ENCODE measurements around the gene UBE2G1.

The UBE2G1 gene

GRCh38 chr17:4342535-4342934 lies 23.9 kb downstream of the UBE2G1 start:
- H3K9me3 ChIP-seq, result no peaks in the 10 kb centered on the region
- H3K27me3 ChIP-seq, result no peaks in the 10 kb centered on the region
- H3K27ac ChIP-seq, result no peak overlapping the region
- H3K4me3 ChIP-seq (ENCODE audit: low read depth in 1 of 2, low read length in 1 of 2), result no peak overlapping the region
- TF ChIP-seq CTCF (IDR thresholded peaks at IDR 0.05), result no peak
- H3K4me1 ChIP-seq (ENCODE audit: control insufficient read depth in 1 of 2, insufficient read depth in 1 of 2, low read depth in 1 of 2, low read length in 1 of 2), result peaks cover 8 to 9% of the 10 kb centered on the region in 2 experiments
- no peaks in the 10 kb centered on the region for H3K36me3 ChIP-seq

- Histone ChIP-seq H3K27ac (no peak overlapping the region), H3K4me1 (ENCODE audit: control insufficient read depth in 1 of 2, insufficient read depth in 1 of 2, low read depth in 1 of 2, low read length in 1 of 2) (peaks cover 8 to 9% of the 10 kb centered on the region in 2 experiments)
- no peak for TF ChIP-seq CTCF (IDR thresholded peaks at IDR 0.05)
Observed at GRCh38 chr17:4341616-4341977, 24.9 kb downstream of the UBE2G1 start.

GRCh38 chr17:4340914-4341615 lies 25.4 kb downstream of the UBE2G1 start:
- Histone ChIP-seq H3K9me3 (no peaks in the 10 kb centered on the region), H3K4me3 (ENCODE audit: low read depth in 1 of 2, low read length in 1 of 2) (no peak overlapping the region), H3K36me3 (no peaks in the 10 kb centered on the region), H3K27ac (no peak overlapping the region), H3K4me1 (ENCODE audit: control insufficient read depth in 1 of 2, insufficient read depth in 1 of 2, low read depth in 1 of 2, low read length in 1 of 2) (peaks cover 6 to 7% of the 10 kb centered on the region in 2 experiments), H3K27me3 (no peaks in the 10 kb centered on the region)
- TF ChIP-seq CTCF (IDR thresholded peaks at IDR 0.05), result no peak

More at GRCh38 chr17:4341616-4341977, 24.9 kb downstream of the UBE2G1 start:
- H3K27me3 ChIP-seq, result no peaks in the 10 kb centered on the region
- no peaks in the 10 kb centered on the region for H3K9me3 ChIP-seq
- no peak overlapping the region for H3K4me3 ChIP-seq (ENCODE audit: low read depth in 1 of 2, low read length in 1 of 2)
- no peaks in the 10 kb centered on the region for H3K36me3 ChIP-seq

- H3K9me3 ChIP-seq, result no peaks in the 10 kb centered on the region
- H3K4me3 ChIP-seq (ENCODE audit: low read depth in 1 of 2, low read length in 1 of 2), result no peak overlapping the region
- no peak overlapping the region for H3K27ac ChIP-seq
- H3K27me3 ChIP-seq, result no peaks in the 10 kb centered on the region
- H3K36me3 ChIP-seq, result no peaks in the 10 kb centered on the region
- H3K4me1 ChIP-seq (ENCODE audit: control insufficient read depth in 1 of 2, insufficient read depth in 1 of 2, low read depth in 1 of 2, low read length in 1 of 2), result no peaks in the 10 kb centered on the region
- TF ChIP-seq CTCF (IDR thresholded peaks at IDR 0.05), result no peak
Observed at GRCh38 chr17:4334776-4335584, 31.5 kb downstream of the UBE2G1 start.

- no peak for TF ChIP-seq CTCF (IDR thresholded peaks at IDR 0.05)
- Histone ChIP-seq H3K4me3 (ENCODE audit: low read depth in 1 of 2, low read length in 1 of 2) (no peak overlapping the region), H3K27me3 (no peaks in the 10 kb centered on the region), H3K9me3 (no peaks in the 10 kb centered on the region), H3K36me3 (no peaks in the 10 kb centered on the region), H3K4me1 (ENCODE audit: control insufficient read depth in 1 of 2, insufficient read depth in 1 of 2, low read depth in 1 of 2, low read length in 1 of 2) (no peaks in the 10 kb centered on the region), H3K27ac (no peak overlapping the region)
Observed at GRCh38 chr17:4334332-4334731, 32.1 kb downstream of the UBE2G1 start.
